ENCODE measurements around the gene OPN5. TPM values are rescaled to one million over a fixed set of nuclear protein-coding genes. Genes with fewer than 3 reads are reported as not detected.

Gene OPN5
- polyA plus RNA-seq, 3 donors from 2014 or later: not detected

GRCh38 chr6:47809873-47810272 is 28.0 kb downstream of the OPN5 start:
- DNase-seq: no peak
- Mint-ChIP-seq H3K4me1 (no peaks in the 10 kb centered on the region), H3K27me3 (ENCODE audit: low read depth in 3 of 3) (peaks cover 0 to 4% (median 3%) of the 10 kb centered on the region in 3 donors), H3K36me3 (no peaks in the 10 kb centered on the region), H3K27ac (no peak overlapping the region), H3K4me3 (no peak overlapping the region), H3K9me3 (no peaks in the 10 kb centered on the region)

GRCh38 chr6:47810885-47811284 is 29.1 kb downstream of the OPN5 start:
- H3K9me3 Mint-ChIP-seq: no peaks in the 10 kb centered on the region
- H3K27ac Mint-ChIP-seq: no peak overlapping the region
- H3K27me3 Mint-ChIP-seq (ENCODE audit: low read depth in 3 of 3): peaks cover 0 to 4% (median 3%) of the 10 kb centered on the region in 3 donors
- no peaks in the 10 kb centered on the region for H3K36me3 Mint-ChIP-seq
- no peak overlapping the region for H3K4me3 Mint-ChIP-seq
- H3K4me1 Mint-ChIP-seq: no peaks in the 10 kb centered on the region
- DNase-seq: no peak

GRCh38 chr6:47811443-47811842 is 29.6 kb downstream of the OPN5 start:
- peaks cover 0 to 4% (median 2%) of the 10 kb centered on the region in 3 donors for H3K27me3 Mint-ChIP-seq (ENCODE audit: low read depth in 3 of 3)
- no peak overlapping the region for H3K4me3 Mint-ChIP-seq
- H3K27ac Mint-ChIP-seq: no peak overlapping the region
- H3K9me3 Mint-ChIP-seq: no peaks in the 10 kb centered on the region
- no peaks in the 10 kb centered on the region for H3K4me1 Mint-ChIP-seq
- H3K36me3 Mint-ChIP-seq: no peaks in the 10 kb centered on the region
- DNase-seq: no peak

- no peak for DNase-seq
- Mint-ChIP-seq H3K9me3 (peaks cover 0 to 4% (median 2%) of the 10 kb centered on the region in 6 donors), H3K4me1 (no peaks in the 10 kb centered on the region), H3K36me3 (no peaks in the 10 kb centered on the region), H3K4me3 (no peak overlapping the region), H3K27me3 (ENCODE audit: low read depth in 3 of 3) (peaks cover 0 to 4% (median 2%) of the 10 kb centered on the region in 3 donors), H3K27ac (no peak overlapping the region)
These were observed 35.9 kb downstream of the OPN5 start for GRCh38 chr6:47817749-47818148.

GRCh38 chr6:47819461-47819860 is 37.6 kb downstream of the OPN5 start:
- H3K36me3 Mint-ChIP-seq: no peaks in the 10 kb centered on the region
- H3K27ac Mint-ChIP-seq: no peak overlapping the region
- H3K4me3 Mint-ChIP-seq: no peak overlapping the region
- peaks cover 2 to 4% (median 3%) of the 10 kb centered on the region in 3 donors for H3K27me3 Mint-ChIP-seq (ENCODE audit: low read depth in 3 of 3)
- peaks cover 0 to 4% (median 2%) of the 10 kb centered on the region in 6 donors for H3K9me3 Mint-ChIP-seq
- DNase-seq: no peak
- no peaks in the 10 kb centered on the region for H3K4me1 Mint-ChIP-seq

GRCh38 chr6:47822856-47823554 is 41.2 kb downstream of the OPN5 start:
- Mint-ChIP-seq H3K36me3 (no peaks in the 10 kb centered on the region), H3K27ac (no peak overlapping the region), H3K4me3 (no peak overlapping the region), H3K9me3 (peaks cover 0 to 4% (median 2%) of the 10 kb centered on the region in 6 donors), H3K27me3 (ENCODE audit: low read depth in 3 of 3) (peaks cover 0 to 6% (median 5%) of the 10 kb centered on the region in 3 donors), H3K4me1 (no peaks in the 10 kb centered on the region)
- no peak for DNase-seq

GRCh38 chr6:47832386-47833100 is 50.7 kb downstream of the OPN5 start:
- H3K4me1 Mint-ChIP-seq: no peaks in the 10 kb centered on the region
- H3K9me3 Mint-ChIP-seq: peaks cover 0 to 2% (median 0%) of the 10 kb centered on the region in 6 donors
- no peak overlapping the region for H3K27ac Mint-ChIP-seq
- no peak overlapping the region for H3K4me3 Mint-ChIP-seq
- no peak for DNase-seq
- H3K27me3 Mint-ChIP-seq (ENCODE audit: low read depth in 3 of 3): peaks cover 0 to 3% (median 0%) of the 10 kb centered on the region in 3 donors
- no peaks in the 10 kb centered on the region for H3K36me3 Mint-ChIP-seq

- no peak overlapping the region for H3K4me3 Mint-ChIP-seq
- no peaks in the 10 kb centered on the region for H3K4me1 Mint-ChIP-seq
- peaks cover 0 to 3% (median 0%) of the 10 kb centered on the region in 3 donors for H3K27me3 Mint-ChIP-seq (ENCODE audit: low read depth in 3 of 3)
- no peak overlapping the region for H3K27ac Mint-ChIP-seq
- no peaks in the 10 kb centered on the region for H3K36me3 Mint-ChIP-seq
- H3K9me3 Mint-ChIP-seq: peaks cover 0 to 2% (median 0%) of the 10 kb centered on the region in 6 donors
- DNase-seq: no peak
These were observed 52.4 kb downstream of the OPN5 start for GRCh38 chr6:47834196-47834595.

- H3K9me3 Mint-ChIP-seq: peaks cover 0 to 2% (median 0%) of the 10 kb centered on the region in 6 donors
- H3K27me3 Mint-ChIP-seq (ENCODE audit: low read depth in 3 of 3): peaks cover 0 to 4% (median 0%) of the 10 kb centered on the region in 3 donors
- no peaks in the 10 kb centered on the region for H3K4me1 Mint-ChIP-seq
- H3K27ac Mint-ChIP-seq: no peak overlapping the region
- no peak for DNase-seq
- H3K4me3 Mint-ChIP-seq: no peak overlapping the region
- no peaks in the 10 kb centered on the region for H3K36me3 Mint-ChIP-seq
These were observed 54.2 kb downstream of the OPN5 start for GRCh38 chr6:47836046-47836445.

- no peaks in the 10 kb centered on the region for H3K4me1 Mint-ChIP-seq
- H3K27ac Mint-ChIP-seq: no peak overlapping the region
- no peak overlapping the region for H3K4me3 Mint-ChIP-seq
- peaks cover 0 to 2% (median 0%) of the 10 kb centered on the region in 6 donors for H3K9me3 Mint-ChIP-seq
- DNase-seq: no peak
- H3K36me3 Mint-ChIP-seq: no peaks in the 10 kb centered on the region
- H3K27me3 Mint-ChIP-seq (ENCODE audit: low read depth in 3 of 3): peaks cover 0 to 4% (median 0%) of the 10 kb centered on the region in 3 donors
These were observed 54.8 kb downstream of the OPN5 start for GRCh38 chr6:47836639-47837038.

GRCh38 chr6:47839645-47840044 is 57.8 kb downstream of the OPN5 start:
- H3K27me3 Mint-ChIP-seq (ENCODE audit: low read depth in 3 of 3): peaks cover 0 to 4% (median 0%) of the 10 kb centered on the region in 3 donors
- no peak overlapping the region for H3K27ac Mint-ChIP-seq
- peaks cover 0 to 2% (median 0%) of the 10 kb centered on the region in 6 donors for H3K9me3 Mint-ChIP-seq
- no peak overlapping the region for H3K4me3 Mint-ChIP-seq
- DNase-seq: no peak
- no peaks in the 10 kb centered on the region for H3K4me1 Mint-ChIP-seq
- H3K36me3 Mint-ChIP-seq: no peaks in the 10 kb centered on the region

- Mint-ChIP-seq H3K27ac (no peak overlapping the region), H3K9me3 (peaks cover 0 to 6% (median 2%) of the 10 kb centered on the region in 6 donors), H3K27me3 (ENCODE audit: low read depth in 3 of 3) (peaks cover 0 to 2% (median 0%) of the 10 kb centered on the region in 3 donors), H3K36me3 (no peaks in the 10 kb centered on the region), H3K4me3 (no peak overlapping the region), H3K4me1 (no peaks in the 10 kb centered on the region)
- no peak for DNase-seq
These were observed 63.0 kb downstream of the OPN5 start for GRCh38 chr6:47844881-47845280.

- no peak overlapping the region for H3K4me3 Mint-ChIP-seq
- DNase-seq: no peak
- peaks cover 0 to 2% (median 0%) of the 10 kb centered on the region in 3 donors for H3K27me3 Mint-ChIP-seq (ENCODE audit: low read depth in 3 of 3)
- peaks cover 0 to 6% (median 2%) of the 10 kb centered on the region in 6 donors for H3K9me3 Mint-ChIP-seq
- no peaks in the 10 kb centered on the region for H3K4me1 Mint-ChIP-seq
- H3K27ac Mint-ChIP-seq: no peak overlapping the region
- no peaks in the 10 kb centered on the region for H3K36me3 Mint-ChIP-seq
These were observed 64.9 kb downstream of the OPN5 start for GRCh38 chr6:47846752-47847151.

- Mint-ChIP-seq H3K36me3 (no peaks in the 10 kb centered on the region), H3K4me1 (no peaks in the 10 kb centered on the region), H3K27me3 (ENCODE audit: low read depth in 3 of 3) (peaks cover 0 to 3% (median 2%) of the 10 kb centered on the region in 3 donors), H3K4me3 (no peak overlapping the region), H3K9me3 (peaks cover 0 to 6% (median 1%) of the 10 kb centered on the region in 6 donors), H3K27ac (no peak overlapping the region)
- DNase-seq: no peak
These were observed 69.3 kb downstream of the OPN5 start for GRCh38 chr6:47851091-47851490.

Data from immature natural killer cell (primary cell).